Measurements from ENCODE around the gene BICDL1. TPM values are rescaled to one million over a fixed set of nuclear protein-coding genes. Genes with fewer than 3 reads are reported as not detected.

BICDL1 gene
- total RNA-seq, 4 donors from 2014 or later: 9.1 to 17.3 (median 12.0) TPM

DNA sequence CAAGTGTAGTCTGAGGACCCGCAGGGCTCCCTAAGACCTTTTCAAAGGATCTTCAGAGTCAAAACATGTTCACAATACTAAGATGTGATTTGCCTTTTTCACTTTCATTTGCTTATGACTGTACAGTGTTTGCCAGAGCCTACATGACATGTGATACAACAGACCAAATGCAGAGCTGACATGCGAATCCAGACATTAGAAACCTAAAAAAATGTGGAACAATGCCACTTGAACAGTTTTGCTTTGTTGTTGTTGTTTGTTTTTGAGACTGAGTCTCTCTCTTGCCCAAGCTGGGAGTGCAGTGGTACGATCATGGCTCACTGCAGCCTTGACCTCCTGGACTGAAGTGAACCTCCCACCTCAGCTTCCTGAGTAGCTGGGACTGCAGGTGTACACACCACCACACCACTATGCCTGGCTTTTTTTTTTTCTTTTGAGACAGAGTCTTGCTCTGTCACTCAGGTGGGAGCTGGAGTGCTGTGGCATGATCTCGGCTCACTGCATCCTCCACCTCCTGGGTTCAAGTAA lies 132.8 kb downstream of the BICDL1 start:
- DNase-seq: peak in 1 of 3 donors; percentile 39
- Histone ChIP-seq H3K4me1 (peaks cover 0 to 16% (median 11%) of the 10 kb centered on the region in 4 donors), H3K27me3 (no peaks in the 10 kb centered on the region), H3K36me3 (peaks cover 0 to 4% (median 0%) of the 10 kb centered on the region in 3 donors), H3K9me3 (no peaks in the 10 kb centered on the region), H3K27ac (peak overlapping the region in 1 of 4 donors; percentile 55), H3K4me3 (no peak overlapping the region)
- no peak for TF ChIP-seq POLR2A (IDR thresholded peaks at IDR 0.05)
- TF ChIP-seq, protein P1, sequence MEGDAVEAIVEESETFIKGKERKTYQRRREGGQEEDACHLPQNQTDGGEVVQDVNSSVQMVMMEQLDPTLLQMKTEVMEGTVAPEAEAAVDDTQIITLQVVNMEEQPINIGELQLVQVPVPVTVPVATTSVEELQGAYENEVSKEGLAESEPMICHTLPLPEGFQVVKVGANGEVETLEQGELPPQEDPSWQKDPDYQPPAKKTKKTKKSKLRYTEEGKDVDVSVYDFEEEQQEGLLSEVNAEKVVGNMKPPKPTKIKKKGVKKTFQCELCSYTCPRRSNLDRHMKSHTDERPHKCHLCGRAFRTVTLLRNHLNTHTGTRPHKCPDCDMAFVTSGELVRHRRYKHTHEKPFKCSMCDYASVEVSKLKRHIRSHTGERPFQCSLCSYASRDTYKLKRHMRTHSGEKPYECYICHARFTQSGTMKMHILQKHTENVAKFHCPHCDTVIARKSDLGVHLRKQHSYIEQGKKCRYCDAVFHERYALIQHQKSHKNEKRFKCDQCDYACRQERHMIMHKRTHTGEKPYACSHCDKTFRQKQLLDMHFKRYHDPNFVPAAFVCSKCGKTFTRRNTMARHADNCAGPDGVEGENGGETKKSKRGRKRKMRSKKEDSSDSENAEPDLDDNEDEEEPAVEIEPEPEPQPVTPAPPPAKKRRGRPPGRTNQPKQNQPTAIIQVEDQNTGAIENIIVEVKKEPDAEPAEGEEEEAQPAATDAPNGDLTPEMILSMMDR (IDR thresholded peaks at IDR 0.05): no peak

DNA sequence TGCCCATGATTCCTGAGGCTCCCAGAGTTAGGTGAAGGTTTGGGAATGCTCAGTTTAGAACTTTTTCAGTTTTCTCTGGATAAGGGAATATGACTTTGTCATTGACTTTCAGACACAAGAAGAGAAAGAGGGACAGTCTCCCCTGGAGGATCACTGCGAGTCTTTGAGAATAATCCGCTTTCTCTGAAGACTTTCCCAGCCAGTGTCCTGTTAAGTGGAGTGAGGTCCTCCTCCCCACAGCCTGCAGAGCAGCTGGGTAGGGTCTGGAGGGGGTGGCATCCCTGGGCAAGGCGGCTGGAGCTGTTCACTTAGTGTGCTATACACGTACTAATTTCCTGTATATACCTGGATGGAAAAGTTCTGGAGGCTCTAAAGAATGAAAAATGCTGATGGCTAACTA lies 136.0 kb downstream of the BICDL1 start:
- Histone ChIP-seq H3K27ac (no peak overlapping the region), H3K4me3 (no peak overlapping the region), H3K4me1 (peaks cover 0 to 11% (median 3%) of the 10 kb centered on the region in 4 donors), H3K36me3 (peaks cover 0 to 36% (median 0%) of the 10 kb centered on the region in 3 donors), H3K9me3 (no peaks in the 10 kb centered on the region), H3K27me3 (no peaks in the 10 kb centered on the region)
- DNase-seq: no peak
- no peak for TF ChIP-seq POLR2A (IDR thresholded peaks at IDR 0.05)
- TF ChIP-seq, protein P1 (IDR thresholded peaks at IDR 0.05): no peak

DNA sequence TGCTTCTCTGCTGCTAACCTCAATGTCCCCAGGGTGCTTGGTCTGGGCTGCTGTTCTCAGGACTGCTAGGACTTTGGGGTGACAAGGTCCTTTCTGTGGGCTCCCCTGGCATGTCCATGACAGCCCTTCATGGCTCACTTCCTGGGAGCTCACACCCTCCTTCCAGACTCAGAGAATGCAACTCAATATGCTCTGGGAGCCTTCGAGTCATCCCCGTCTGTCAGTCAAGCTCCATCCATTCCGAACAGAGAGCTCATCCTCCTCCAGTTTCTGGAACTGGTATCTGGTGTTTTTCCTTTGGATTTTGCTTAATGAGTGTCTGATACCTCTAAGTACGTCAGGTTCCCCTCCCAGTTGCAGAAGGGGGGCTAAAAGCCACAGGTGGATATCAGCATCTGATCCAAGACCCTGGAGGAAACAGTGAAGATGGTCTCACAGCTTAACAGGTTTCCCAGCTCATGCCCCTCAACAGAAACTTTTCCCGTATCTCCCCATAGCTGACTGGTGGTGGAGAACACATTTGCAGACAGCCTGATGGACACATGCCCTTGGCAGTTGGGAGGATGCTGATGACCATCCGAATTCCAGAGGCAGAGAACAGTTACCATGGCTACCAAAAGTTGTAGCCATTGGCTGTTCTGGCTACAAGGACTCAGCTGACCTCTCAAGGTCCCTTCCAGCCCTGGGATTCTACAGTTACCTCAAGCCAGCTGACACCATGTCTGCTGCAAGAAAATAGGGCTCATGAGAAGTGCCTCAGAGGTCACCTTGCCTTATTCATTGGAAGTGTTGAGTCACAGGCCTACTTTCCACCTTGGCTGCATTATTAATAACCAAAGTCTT lies 137.0 kb downstream of the BICDL1 start:
- no peaks in the 10 kb centered on the region for H3K27me3 ChIP-seq
- peak overlapping the region in 1 of 4 donors; percentile 13 for H3K27ac ChIP-seq
- no peak for DNase-seq
- peaks cover 0 to 11% (median 3%) of the 10 kb centered on the region in 4 donors for H3K4me1 ChIP-seq
- no peak for TF ChIP-seq POLR2A (IDR thresholded peaks at IDR 0.05)
- TF ChIP-seq, protein P1 (IDR thresholded peaks at IDR 0.05): no peak
- H3K36me3 ChIP-seq: peaks cover 0 to 46% (median 0%) of the 10 kb centered on the region in 3 donors
- no peaks in the 10 kb centered on the region for H3K9me3 ChIP-seq
- no peak overlapping the region for H3K4me3 ChIP-seq

DNA sequence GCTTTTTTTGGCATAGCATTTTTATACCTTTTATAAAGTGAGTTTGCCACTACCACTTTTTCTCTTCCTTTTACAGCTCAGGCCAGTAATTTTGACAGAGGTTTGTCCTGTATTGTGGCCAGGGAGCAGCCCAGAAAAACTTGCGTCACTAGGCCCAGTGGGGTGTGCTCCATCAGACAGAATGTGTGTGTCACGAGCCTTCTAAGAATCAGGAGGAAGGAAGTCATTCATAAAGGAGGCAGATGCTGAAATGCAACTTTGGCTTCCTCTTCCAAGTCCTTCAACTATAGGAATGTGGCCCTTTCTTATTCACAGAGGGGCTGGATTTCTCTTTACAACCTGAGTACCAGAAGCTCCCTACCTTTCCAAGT lies 137.6 kb downstream of the BICDL1 start:
- no peaks in the 10 kb centered on the region for H3K27me3 ChIP-seq
- no peak for DNase-seq
- TF ChIP-seq POLR2A (IDR thresholded peaks at IDR 0.05): no peak
- TF ChIP-seq, protein P1 (IDR thresholded peaks at IDR 0.05): no peak
- no peak overlapping the region for H3K4me3 ChIP-seq
- H3K9me3 ChIP-seq: no peaks in the 10 kb centered on the region
- peaks cover 0 to 11% (median 3%) of the 10 kb centered on the region in 4 donors for H3K4me1 ChIP-seq
- peaks cover 0 to 52% (median 0%) of the 10 kb centered on the region in 3 donors for H3K36me3 ChIP-seq
- peak overlapping the region in 1 of 4 donors; percentile 13 for H3K27ac ChIP-seq

DNA sequence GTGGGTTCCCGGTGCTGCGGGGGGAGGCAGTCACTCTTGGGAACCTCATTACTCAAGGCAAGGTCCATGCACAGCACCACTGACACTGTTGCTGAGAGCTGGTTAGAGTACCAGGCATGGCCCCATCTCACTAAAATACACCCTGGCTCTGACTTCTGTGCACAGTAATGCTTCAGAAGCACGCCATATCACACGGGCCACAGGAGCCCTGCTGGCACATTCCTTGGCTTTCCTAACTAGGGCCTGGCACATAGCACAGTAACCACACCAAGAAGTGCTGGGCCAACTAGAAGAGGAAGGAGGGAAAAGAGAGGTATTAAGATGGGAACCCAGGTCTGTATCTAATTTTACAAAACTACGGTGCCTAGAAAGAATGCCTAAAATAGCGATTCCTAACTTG lies 141.0 kb downstream of the BICDL1 start:
- TF ChIP-seq, protein P1 (IDR thresholded peaks at IDR 0.05): no peak
- TF ChIP-seq POLR2A (IDR thresholded peaks at IDR 0.05): no peak
- H3K4me3 ChIP-seq: no peak overlapping the region
- no peaks in the 10 kb centered on the region for H3K27me3 ChIP-seq
- H3K27ac ChIP-seq: no peak overlapping the region
- peaks cover 0 to 6% (median 0%) of the 10 kb centered on the region in 4 donors for H3K4me1 ChIP-seq
- no peaks in the 10 kb centered on the region for H3K9me3 ChIP-seq
- DNase-seq: no peak
- peaks cover 0 to 86% (median 0%) of the 10 kb centered on the region in 3 donors for H3K36me3 ChIP-seq
